Measurements from ENCODE around the gene CSNK2A2. TPM values are rescaled to one million over a fixed set of nuclear protein-coding genes. Genes with fewer than 3 reads are reported as not detected.

CSNK2A2 gene
- total RNA-seq, 6 experiments from 2014 or later: 57.7 to 66.8 (median 61.2) TPM

GRCh38 chr16:58219432-58219831 lies 21.5 kb upstream of the CSNK2A2 start:
- no peak for DNase-seq

DNA sequence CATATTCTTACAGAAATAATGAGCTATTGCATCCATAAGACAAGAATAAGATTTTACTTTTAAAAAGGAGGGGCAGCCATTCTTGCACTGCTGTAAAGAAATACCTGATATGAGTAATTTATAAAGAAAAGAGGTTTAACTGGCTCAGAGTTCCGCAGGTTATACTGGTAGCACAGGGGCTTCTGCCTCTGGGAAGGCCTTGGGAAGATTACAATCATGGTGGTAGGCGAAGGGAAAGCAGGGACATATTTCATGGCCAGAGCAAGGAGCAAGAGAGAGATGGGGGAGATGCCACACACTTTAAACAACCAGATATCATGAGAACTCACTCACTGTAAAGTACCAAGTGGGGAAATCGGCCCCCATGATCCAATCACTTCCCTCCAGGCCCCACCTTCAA lies 20.9 kb upstream of the CSNK2A2 start:
- no peak overlapping the region for H3K4me3 Mint-ChIP-seq
- no peak for DNase-seq
- H3K36me3 Mint-ChIP-seq (ENCODE audit: low read depth): no peaks in the 10 kb centered on the region
- H3K9me3 Mint-ChIP-seq: peaks cover 6% of the 10 kb centered on the region; the same call in 1 of the 2 replicates
- no peak overlapping the region for H3K27ac Mint-ChIP-seq
- H3K27me3 Mint-ChIP-seq (ENCODE audit: insufficient read depth): peaks cover 28% of the 10 kb centered on the region
- H3K4me1 Mint-ChIP-seq (ENCODE audit: low read depth): no peaks in the 10 kb centered on the region
- TF ChIP-seq, protein P1, sequence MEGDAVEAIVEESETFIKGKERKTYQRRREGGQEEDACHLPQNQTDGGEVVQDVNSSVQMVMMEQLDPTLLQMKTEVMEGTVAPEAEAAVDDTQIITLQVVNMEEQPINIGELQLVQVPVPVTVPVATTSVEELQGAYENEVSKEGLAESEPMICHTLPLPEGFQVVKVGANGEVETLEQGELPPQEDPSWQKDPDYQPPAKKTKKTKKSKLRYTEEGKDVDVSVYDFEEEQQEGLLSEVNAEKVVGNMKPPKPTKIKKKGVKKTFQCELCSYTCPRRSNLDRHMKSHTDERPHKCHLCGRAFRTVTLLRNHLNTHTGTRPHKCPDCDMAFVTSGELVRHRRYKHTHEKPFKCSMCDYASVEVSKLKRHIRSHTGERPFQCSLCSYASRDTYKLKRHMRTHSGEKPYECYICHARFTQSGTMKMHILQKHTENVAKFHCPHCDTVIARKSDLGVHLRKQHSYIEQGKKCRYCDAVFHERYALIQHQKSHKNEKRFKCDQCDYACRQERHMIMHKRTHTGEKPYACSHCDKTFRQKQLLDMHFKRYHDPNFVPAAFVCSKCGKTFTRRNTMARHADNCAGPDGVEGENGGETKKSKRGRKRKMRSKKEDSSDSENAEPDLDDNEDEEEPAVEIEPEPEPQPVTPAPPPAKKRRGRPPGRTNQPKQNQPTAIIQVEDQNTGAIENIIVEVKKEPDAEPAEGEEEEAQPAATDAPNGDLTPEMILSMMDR (IDR thresholded peaks at IDR 0.05): no peak

More at GRCh38 chr16:58219432-58219831, 21.5 kb upstream of the CSNK2A2 start:
- TF ChIP-seq, protein P1 (IDR thresholded peaks at IDR 0.05): no peak
- Mint-ChIP-seq H3K27me3 (ENCODE audit: insufficient read depth) (peaks cover 30% of the 10 kb centered on the region), H3K27ac (no peak overlapping the region), H3K4me1 (ENCODE audit: low read depth) (no peaks in the 10 kb centered on the region), H3K36me3 (ENCODE audit: low read depth) (no peaks in the 10 kb centered on the region), H3K9me3 (peaks cover 6% of the 10 kb centered on the region; the same call in 1 of the 2 replicates), H3K4me3 (no peak overlapping the region)

GRCh38 chr16:58217311-58217925 lies 19.5 kb upstream of the CSNK2A2 start:
- H3K36me3 Mint-ChIP-seq (ENCODE audit: low read depth): no peaks in the 10 kb centered on the region
- DNase-seq: no peak
- H3K4me1 Mint-ChIP-seq (ENCODE audit: low read depth): no peaks in the 10 kb centered on the region
- H3K27me3 Mint-ChIP-seq (ENCODE audit: insufficient read depth): peaks cover 23% of the 10 kb centered on the region
- H3K27ac Mint-ChIP-seq: no peak overlapping the region
- TF ChIP-seq, protein P1 (IDR thresholded peaks at IDR 0.05): no peak
- no peak overlapping the region for H3K4me3 Mint-ChIP-seq
- H3K9me3 Mint-ChIP-seq: peaks cover 6% of the 10 kb centered on the region; the same call in 1 of the 2 replicates

DNA sequence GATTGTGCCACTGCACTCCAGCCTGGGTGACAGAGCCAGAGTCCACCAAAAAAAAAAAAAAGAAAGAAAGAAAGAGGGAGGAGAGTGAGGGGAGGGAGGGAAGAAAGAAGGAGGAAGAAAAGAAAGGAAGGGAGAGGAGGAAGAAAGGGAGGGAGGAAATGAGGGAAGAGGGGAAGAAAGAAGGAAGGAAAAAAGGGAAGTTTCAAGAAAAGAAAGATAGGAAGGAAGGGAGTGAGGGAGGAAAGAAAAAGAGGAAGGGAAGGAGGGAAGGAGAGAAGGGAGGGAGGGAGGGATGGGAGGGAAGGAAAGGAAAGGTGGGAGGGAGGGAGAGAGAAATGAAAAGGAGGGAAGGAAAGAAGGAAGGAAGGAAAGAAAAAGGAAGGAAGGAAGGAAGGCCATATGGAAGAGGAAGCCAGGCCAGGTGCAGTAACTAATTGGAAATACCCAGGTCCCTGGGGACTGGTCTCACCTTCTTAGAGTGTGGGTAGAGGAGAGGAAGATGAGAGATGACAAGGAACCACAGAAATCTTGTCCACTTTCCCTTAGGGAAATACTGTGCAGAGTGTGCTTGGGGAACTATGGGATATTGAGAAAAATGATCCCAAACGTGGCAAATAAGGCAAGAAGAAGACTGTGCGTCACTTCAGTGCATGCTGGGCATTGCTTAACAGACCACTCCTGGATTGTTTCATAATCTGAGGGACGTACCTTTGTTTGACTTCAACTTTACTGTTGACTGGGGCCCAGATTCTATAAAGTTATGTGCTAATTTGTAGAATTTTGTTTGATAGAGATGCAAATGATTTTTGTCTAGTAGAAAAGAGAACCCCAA lies 15.1 kb upstream of the CSNK2A2 start:
- H3K27ac Mint-ChIP-seq: no peak overlapping the region
- no peaks in the 10 kb centered on the region for H3K36me3 Mint-ChIP-seq (ENCODE audit: low read depth)
- TF ChIP-seq, protein P1 (IDR thresholded peaks at IDR 0.05): no peak
- H3K27me3 Mint-ChIP-seq (ENCODE audit: insufficient read depth): peaks cover 17% of the 10 kb centered on the region
- no peak for DNase-seq
- no peak overlapping the region for H3K4me3 Mint-ChIP-seq
- H3K9me3 Mint-ChIP-seq: peaks cover 6% of the 10 kb centered on the region; the same call in 1 of the 2 replicates
- H3K4me1 Mint-ChIP-seq (ENCODE audit: low read depth): no peaks in the 10 kb centered on the region

DNA sequence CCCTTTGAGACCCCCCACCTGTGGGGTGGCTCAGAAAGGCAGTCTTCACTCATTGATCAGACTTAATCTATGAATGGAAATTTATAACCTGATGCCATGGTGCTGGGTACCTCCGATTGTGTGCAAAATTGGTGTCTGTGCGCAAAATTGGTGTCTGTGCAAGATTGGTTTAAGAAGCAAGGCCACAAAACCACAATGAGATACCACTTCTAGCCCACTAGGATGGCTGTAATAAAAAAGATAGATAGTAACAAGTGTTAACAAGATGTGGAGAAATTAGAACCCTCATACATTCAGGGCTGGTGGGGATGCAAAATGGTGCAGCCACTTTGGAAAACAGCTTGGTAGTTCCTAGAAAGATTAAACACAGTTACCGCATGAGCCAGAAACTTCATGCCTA lies 13.9 kb upstream of the CSNK2A2 start:
- H3K4me3 Mint-ChIP-seq: no peak overlapping the region
- TF ChIP-seq, protein P1 (IDR thresholded peaks at IDR 0.05): no peak
- H3K36me3 Mint-ChIP-seq (ENCODE audit: low read depth): no peaks in the 10 kb centered on the region
- H3K4me1 Mint-ChIP-seq (ENCODE audit: low read depth): no peaks in the 10 kb centered on the region
- H3K27me3 Mint-ChIP-seq (ENCODE audit: insufficient read depth): peaks cover 16% of the 10 kb centered on the region
- no peak for DNase-seq
- H3K9me3 Mint-ChIP-seq: no peaks in the 10 kb centered on the region
- no peak overlapping the region for H3K27ac Mint-ChIP-seq

Measured in HFFc6 (cell line).